ENCODE data around the gene GLRX3. TPM values are rescaled to one million over a fixed set of nuclear protein-coding genes. Genes with fewer than 3 reads are reported as not detected.
"Not testable (repeated sequence)": the region's sequence is repeated elsewhere in the genome, so short reads cannot be mapped to it uniquely, and the experiment has no call there.

Gene GLRX3
- 58.7 and 61.2 TPM in 2 replicates for total RNA-seq
- long read RNA-seq, transcript GLRX3-202 (12 exons, 3,827 nt) = minor isoform, 41 of 293 reads
- long read RNA-seq, transcript GLRX3-201 (11 exons, 1,302 nt) = major isoform, 220 of 293 reads
- long read RNA-seq, transcript GLRX3-203 (13 exons, 1,921 nt) = minor isoform, 9 of 293 reads
- long read RNA-seq, partial matches to known transcripts = 6 of 293 reads
- long read RNA-seq, other reads (novel, unspliced or antisense) = 17 of 293 reads

GRCh38 chr10:130136226-130137089 is at the start of gene GLRX3:
Gene GLRX3, plus strand, starts transcription at chr10:130136391. Its CDS starts 30 bp downstream, at chr10:130136421.
- Mint-ChIP-seq H3K4me1 (ENCODE audit: unreplicated experiment) (peaks cover 31% of the 10 kb centered on the region), H3K36me3 (ENCODE audit: unreplicated experiment) (peaks cover 2% of the 10 kb centered on the region), H3K27ac (ENCODE audit: unreplicated experiment) (peak within 1 kb of the TSS; percentile 87), H3K9me3 (ENCODE audit: unreplicated experiment) (no peaks in the 10 kb centered on the region), H3K27me3 (ENCODE audit: unreplicated experiment) (no peaks in the 10 kb centered on the region), H3K4me3 (ENCODE audit: unreplicated experiment) (peak within 1 kb of the TSS; percentile 88)
- peak; percentile 96 for DNase-seq (ENCODE audit: extremely low spot score, unreplicated experiment)
- TF ChIP-seq CTCF (IDR thresholded peaks at IDR 0.05) = no peak

- not testable (repeated sequence) for H3K27ac Mint-ChIP-seq (ENCODE audit: unreplicated experiment); H3K27me3 Mint-ChIP-seq (ENCODE audit: unreplicated experiment); DNase-seq (ENCODE audit: extremely low spot score, unreplicated experiment); H3K36me3 Mint-ChIP-seq (ENCODE audit: unreplicated experiment); H3K4me1 Mint-ChIP-seq (ENCODE audit: unreplicated experiment); H3K4me3 Mint-ChIP-seq (ENCODE audit: unreplicated experiment)
- peaks cover 16% of the 10 kb centered on the region for H3K9me3 Mint-ChIP-seq (ENCODE audit: unreplicated experiment)
These were observed 45.6 kb upstream of the GLRX3 start for GRCh38 chr10:130090565-130090964.

- no peaks in the 10 kb centered on the region for H3K36me3 Mint-ChIP-seq (ENCODE audit: unreplicated experiment)
- H3K4me3 Mint-ChIP-seq (ENCODE audit: unreplicated experiment) = no peak overlapping the region
- no peaks in the 10 kb centered on the region for H3K9me3 Mint-ChIP-seq (ENCODE audit: unreplicated experiment)
- no peaks in the 10 kb centered on the region for H3K4me1 Mint-ChIP-seq (ENCODE audit: unreplicated experiment)
- no peak for TF ChIP-seq CTCF (IDR thresholded peaks at IDR 0.05)
- no peaks in the 10 kb centered on the region for H3K27me3 Mint-ChIP-seq (ENCODE audit: unreplicated experiment)
- no peak overlapping the region for H3K27ac Mint-ChIP-seq (ENCODE audit: unreplicated experiment)
- DNase-seq (ENCODE audit: extremely low spot score, unreplicated experiment) = no peak
These were observed 36.8 kb upstream of the GLRX3 start for GRCh38 chr10:130099344-130099743.

GRCh38 chr10:130105724-130106123 is 30.5 kb upstream of the GLRX3 start:
- DNase-seq (ENCODE audit: extremely low spot score, unreplicated experiment) = no peak
- H3K36me3 Mint-ChIP-seq (ENCODE audit: unreplicated experiment) = no peaks in the 10 kb centered on the region
- no peaks in the 10 kb centered on the region for H3K9me3 Mint-ChIP-seq (ENCODE audit: unreplicated experiment)
- no peak overlapping the region for H3K4me3 Mint-ChIP-seq (ENCODE audit: unreplicated experiment)
- no peak for TF ChIP-seq CTCF (IDR thresholded peaks at IDR 0.05)
- H3K4me1 Mint-ChIP-seq (ENCODE audit: unreplicated experiment) = peaks cover 11% of the 10 kb centered on the region
- no peak overlapping the region for H3K27ac Mint-ChIP-seq (ENCODE audit: unreplicated experiment)
- H3K27me3 Mint-ChIP-seq (ENCODE audit: unreplicated experiment) = no peaks in the 10 kb centered on the region

- not testable (repeated sequence) for H3K27me3 Mint-ChIP-seq (ENCODE audit: unreplicated experiment); H3K9me3 Mint-ChIP-seq (ENCODE audit: unreplicated experiment); H3K4me3 Mint-ChIP-seq (ENCODE audit: unreplicated experiment); H3K36me3 Mint-ChIP-seq (ENCODE audit: unreplicated experiment); H3K27ac Mint-ChIP-seq (ENCODE audit: unreplicated experiment); DNase-seq (ENCODE audit: extremely low spot score, unreplicated experiment)
- H3K4me1 Mint-ChIP-seq (ENCODE audit: unreplicated experiment) = peaks cover 21% of the 10 kb centered on the region
These were observed 28.0 kb upstream of the GLRX3 start for GRCh38 chr10:130108146-130108545.

Data from osteocyte (in vitro differentiated cells).